GM19452 (cell line): ENCODE data around the gene TRABD2B.

Experiments
- ATAC-seq: cut with Tn5 transposase; IDR thresholded peaks from one replicate; pipeline ENCODE4 v1.9.1; 2021; ENCODE audit not compliant: unreplicated experiment

Gene TRABD2B

DNA sequence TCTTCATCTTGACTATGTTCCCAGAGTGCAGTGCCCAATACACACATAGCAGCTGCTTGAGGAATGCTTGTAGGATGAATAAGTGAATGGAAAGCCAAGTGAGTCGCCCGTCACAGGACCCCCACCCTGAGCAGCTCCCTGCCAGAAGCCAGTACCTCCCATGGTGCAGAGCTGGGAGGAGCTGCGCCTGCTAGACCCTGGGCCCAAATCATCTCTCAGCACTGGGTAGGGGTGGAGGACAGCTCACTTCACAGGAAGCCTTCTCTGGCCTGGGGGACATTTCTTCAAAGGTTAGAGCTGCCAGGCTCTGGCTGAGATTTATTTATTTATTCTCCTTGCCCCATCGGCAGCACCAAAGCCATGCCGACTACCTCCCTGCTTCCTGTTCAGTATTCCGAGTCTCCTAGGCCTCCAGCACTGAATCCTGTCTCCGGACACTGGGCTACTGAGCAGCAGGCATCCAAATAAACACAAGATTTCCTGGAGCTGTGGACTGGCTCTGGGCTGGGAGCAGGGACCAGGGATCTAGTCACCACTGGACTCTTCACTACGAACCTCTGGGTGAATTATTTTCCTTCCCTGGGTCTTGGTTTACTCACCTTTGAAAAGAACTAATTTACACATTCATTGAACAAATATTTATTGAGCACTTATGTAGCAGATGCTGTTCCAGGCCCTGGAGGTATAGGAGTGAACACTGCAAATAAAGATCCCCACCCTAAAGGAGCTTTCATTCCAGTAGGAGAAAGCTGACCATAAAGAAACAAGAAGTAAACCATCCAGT, 187.7 kb downstream of the TRABD2B start:
- no peak for ATAC-seq

DNA sequence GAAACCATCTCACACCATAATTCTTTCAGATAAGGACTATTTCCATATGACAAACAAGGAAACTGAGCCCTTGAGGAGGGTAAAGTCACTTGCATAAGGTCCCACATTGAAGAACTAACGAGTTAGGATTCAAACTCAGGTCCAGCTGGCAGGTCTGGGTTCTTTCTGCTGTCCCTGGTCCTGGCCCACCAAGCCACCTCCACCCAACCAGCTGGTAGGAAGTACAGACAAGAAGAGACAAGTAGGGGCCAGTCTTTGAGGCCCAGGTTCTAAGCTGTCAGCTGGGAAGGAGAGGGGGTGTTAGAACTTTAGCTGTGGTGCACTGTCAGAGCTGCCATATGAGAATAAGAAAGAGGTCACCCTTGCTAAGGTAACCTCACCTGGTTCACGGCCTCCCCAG, 188.6 kb downstream of the TRABD2B start:
- ATAC-seq, result no peak

DNA sequence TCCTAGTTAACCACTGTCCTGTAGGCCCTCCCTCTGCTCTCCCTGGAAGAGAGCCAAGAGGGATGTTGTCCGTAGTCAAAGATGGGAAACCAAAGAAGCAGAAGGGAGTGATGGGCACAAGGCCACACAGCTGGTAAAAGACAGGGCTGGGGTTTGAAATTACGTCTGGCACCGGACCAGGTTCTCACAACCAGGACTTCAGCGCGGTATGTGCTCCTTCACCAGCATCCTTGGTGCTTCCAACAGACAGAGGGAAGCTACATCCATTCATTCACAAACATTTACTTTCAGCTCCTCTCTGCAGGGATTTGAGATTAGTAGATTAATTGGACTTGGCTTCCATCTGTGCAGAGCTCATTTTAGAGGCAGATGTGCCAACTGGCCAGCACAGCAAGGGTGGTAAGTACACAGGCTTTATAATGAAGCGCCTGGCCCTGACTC, 191.2 kb downstream of the TRABD2B start:
- ATAC-seq, result no peak

DNA sequence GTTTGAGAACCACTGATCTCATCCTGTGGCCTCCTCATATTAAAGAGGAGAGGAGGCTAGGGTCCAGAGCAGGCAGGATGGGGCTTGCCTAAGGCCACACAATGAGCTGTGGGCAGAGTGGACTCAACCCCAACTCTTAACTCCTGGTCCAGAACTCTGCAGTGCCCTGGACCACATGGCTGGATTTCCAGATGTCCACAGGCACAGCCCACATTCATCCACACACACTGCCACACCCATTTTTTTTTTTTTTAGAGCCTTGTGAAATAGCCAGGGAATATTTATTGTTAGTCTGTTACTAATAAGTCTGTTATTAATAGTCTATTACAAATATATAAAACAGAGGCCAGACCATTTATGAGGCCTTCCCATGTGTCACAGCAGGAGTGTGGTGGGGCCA, 192.2 kb downstream of the TRABD2B start:
- no peak for ATAC-seq

DNA sequence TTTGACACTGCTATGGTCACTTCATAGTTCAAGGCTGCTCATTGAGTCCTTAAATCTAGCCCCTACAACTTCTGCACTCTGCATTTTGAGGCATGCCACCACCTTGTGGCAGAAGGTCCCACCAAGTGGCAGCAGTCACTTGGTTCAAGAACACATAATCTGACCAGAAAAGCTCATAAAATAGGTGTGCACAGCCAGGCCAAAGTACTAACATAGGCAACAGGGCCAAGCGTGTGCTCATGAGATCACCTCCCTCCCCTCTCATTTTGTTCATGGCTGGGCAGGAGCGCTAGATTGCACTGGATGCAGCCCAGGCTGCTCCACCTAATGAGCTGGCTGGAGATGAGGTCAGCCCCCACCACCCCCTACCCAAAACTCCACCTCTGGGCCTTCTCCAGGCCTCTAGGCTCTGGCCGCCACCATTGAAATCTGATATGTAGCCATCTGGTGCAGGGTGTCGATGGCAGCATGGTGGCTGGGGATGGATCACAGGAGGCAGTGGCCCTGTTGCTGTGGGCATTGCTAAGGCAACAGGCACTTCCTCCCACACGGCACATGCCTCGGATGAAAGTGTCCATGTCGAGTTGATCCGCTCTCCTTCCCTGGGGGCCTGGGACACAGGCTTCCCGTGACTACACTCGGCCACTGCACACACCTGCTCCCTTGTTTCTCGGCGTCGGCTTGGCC, 193.2 kb downstream of the TRABD2B start:
- no peak for ATAC-seq

DNA sequence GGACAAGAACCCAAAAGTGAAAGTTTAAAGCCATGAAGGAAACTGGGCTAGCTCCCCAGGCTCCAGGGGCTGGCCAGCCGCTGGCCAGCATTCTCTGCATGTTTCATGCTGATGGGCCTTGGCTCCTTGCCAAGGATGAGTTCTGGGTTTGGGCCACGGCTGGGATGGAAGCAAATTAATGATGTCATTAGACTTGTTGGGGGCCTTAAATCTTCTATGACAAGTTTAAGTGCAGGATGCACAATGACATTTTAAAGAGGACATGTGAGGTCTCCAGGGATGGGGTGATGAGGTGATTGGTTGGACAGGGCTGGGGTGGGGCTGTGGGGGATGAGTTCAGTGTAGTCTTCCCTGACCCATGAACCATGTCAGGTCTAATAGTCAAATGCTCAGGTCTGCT, 199.6 kb downstream of the TRABD2B start:
- no peak for ATAC-seq

DNA sequence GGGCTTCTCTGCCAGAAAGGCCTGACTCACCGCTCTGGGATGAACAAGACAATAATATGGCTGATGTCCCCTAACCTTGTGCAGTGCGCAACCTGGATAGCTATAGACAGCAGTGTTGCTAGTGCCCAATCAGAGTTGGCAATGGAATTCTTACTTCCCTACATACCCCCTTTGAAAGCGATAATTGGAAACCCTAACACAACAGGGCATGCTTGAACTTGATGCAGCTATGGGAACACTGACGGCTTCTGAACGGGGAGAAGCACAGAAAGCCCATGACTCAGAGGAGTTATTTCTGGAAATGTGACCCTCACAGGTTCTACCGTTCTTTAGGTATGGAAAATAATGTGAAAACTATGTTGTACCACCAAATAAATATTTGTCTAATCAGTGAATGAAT, 200.6 kb downstream of the TRABD2B start:
- ATAC-seq, result no peak

DNA sequence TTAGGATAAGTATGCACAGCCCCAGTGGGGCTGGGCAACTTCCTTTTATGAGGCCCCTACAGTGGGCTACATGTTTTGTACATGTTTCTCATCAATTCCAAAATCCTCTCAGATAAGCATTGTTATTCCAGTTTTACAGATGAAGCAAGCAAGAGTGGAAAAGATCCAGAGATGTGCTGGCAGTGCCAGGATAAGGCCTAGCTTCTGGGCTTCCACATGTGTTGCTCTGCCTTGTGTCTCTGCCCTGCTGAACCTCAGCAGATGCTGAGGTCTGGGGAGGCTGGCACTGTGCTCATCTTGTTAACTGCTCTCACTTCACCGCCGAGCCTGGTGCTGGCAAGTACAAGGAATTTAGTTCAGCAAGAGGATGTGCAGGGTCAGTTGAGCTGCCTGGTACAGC, 202.1 kb downstream of the TRABD2B start:
- ATAC-seq, result no peak

DNA sequence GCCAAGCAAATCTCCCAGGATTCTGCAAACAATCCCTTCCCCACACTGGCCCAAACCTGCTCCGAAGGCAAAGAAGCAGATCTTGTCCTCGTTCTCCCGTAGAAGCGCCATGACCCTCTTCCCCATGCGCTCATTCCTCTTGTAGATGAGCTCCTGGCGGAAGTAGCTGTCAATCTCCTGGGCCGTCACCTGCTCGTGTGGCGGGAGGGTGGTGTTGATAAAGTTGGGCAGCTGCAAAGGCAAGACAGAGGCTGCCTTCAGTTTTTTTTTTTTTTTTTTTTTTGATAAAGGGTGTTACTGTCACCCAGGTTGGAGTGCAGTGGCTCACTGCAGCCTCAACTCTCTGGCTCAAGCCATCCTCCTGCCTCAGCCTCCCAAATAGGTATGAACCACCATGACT, 202.7 kb downstream of the TRABD2B start:
- ATAC-seq, result no peak

DNA sequence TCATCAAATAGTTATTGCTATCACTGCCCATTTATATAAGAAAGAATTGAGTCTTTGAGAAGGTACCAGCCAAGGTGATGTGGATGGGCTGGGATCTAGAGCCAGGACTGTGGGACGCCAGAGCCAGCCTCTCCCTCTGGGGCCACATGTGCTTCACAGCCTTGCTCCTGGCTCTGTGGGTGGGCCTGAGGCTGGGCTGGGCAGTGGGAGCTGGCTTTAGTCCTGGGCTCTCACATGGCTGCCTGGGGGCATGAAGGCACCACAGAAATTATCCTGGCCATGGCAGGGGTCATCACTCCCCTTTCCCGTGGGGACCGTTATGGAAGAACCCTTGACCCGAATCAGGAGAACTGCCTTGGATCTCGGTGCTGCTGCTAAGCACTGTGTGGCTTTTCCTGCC, 203.1 kb downstream of the TRABD2B start:
- ATAC-seq, result no peak

DNA sequence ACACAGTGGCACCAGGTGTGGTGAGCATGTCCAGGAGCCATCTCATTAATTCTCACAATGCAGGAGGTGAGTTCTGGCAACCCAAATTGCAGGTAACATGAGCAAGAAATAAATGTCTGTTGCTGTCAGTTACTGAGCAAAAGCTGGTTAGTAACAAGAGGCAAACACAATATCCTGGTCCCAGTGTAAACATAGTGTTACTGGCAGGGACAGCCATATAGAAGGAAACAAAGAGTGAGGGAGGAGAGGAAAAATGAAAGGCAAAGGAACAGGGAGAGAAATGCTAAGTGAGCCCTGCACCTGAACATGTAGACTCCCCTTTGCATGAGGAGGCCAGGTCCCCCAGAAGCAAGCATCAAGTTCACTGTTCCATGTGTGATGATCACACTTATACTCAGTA, 203.6 kb downstream of the TRABD2B start:
- ATAC-seq, result no peak

DNA sequence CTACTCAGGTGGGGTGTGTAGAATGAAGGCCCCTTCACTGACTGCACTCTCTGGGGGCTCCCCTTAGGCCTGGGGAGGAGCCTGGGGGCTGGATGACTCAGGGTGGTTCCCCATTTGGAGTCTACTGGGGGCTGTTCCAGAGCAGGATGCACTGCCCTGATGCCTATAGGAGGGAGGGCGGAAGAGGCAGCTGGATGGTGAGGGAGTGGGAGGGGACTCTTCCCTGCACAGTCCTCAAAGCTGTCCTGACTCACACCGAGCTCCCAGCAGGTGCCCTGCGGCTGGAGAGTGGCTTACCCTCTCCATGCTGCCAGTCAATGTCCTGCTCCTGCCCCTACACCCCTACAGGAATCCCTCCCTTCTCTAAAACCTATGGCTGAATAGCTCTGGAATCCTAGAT, 204.4 kb downstream of the TRABD2B start:
- ATAC-seq, result no peak

DNA sequence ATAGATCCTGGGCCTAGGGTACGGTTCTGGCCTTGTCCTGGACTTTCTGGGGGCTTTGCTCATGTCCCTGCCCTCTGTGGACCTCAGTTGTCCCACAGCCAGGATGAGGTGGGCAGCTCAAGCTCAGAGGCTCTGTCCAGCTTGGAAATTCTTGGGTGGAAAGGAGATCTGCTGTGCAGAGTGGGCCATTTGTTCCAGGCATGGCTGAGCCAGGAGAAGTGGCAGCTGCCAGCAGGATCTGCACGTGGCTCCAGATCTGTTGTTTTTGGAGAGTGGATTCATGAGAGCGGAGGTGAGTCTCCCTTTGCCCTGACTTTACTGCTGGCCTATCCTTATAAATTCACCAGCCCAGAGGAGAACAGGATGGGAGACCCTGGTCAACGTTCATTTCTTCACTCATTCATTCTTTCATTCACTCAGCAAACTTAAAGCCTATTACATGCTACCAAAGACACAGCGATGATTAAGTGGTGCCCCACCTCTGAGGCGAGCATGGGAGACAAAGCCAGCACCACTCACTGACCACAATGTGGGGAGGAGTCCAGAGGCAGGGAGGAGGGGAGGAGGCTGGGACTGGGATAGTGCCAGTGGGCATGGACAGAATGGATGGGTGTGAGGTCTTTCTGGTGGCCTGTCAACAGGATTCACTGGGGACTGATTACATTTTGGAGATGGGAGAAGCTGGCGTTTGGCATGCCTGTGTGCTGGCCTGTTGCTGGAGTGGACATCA, 205.1 kb downstream of the TRABD2B start:
- no peak for ATAC-seq

DNA sequence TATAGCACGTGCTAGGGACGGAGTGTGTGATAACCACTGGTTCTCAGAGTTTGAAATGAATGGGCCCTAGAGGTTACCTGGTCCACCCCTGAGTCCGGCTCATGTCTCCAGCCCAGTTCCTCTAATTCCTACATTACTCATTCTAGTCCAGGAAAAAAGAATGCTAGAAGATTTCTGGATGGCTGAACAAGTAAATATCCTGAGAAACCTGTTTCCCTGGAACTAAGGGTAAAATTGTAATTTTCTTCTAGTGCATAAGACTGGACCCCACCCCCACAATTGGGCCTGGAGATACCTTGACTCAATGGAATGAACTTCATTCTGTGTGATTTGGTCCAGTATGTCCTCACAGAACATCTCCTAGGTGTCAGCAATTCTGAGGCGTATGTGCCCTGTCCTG, 208.4 kb downstream of the TRABD2B start:
- ATAC-seq, result no peak

DNA sequence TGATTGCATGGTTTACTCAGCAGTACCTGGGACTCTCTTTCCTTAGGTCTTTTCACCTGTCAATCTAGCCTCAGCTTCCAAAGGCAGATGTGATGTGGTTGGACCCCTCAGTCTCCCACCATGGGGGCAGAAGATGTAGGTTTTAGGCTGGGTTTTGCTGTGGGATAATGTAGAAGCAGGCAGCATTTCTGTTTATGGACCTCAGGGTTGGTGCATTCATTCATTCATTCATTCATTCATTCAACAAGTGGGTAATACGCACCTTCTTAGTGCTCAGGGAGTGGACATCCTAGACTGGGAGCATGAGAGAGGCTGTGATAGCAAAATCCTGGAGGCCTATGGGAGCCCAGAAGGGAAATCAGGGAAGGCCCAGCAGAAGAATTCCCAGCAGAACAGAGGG, 209.6 kb downstream of the TRABD2B start:
- no peak for ATAC-seq

DNA sequence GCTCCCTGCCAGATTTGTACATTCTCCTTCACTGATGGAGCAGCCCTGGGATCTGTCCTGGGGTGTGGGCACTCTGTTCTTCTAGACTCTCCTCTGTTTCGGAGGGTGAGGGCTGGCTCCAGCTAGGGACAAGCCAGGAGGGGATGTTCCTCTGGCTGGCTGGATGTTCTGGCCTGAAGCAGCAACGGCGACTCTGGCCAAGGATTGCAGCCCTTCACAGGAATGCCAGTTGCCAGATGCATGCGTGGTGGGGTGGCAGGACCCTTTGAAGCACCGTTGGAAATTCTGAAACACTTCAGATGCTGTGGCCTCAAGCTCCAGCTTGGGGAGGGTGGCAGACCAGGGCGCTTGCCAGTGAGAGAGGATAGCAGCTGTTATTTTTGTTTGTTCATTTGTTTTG, 210.9 kb downstream of the TRABD2B start:
- ATAC-seq, result no peak

DNA sequence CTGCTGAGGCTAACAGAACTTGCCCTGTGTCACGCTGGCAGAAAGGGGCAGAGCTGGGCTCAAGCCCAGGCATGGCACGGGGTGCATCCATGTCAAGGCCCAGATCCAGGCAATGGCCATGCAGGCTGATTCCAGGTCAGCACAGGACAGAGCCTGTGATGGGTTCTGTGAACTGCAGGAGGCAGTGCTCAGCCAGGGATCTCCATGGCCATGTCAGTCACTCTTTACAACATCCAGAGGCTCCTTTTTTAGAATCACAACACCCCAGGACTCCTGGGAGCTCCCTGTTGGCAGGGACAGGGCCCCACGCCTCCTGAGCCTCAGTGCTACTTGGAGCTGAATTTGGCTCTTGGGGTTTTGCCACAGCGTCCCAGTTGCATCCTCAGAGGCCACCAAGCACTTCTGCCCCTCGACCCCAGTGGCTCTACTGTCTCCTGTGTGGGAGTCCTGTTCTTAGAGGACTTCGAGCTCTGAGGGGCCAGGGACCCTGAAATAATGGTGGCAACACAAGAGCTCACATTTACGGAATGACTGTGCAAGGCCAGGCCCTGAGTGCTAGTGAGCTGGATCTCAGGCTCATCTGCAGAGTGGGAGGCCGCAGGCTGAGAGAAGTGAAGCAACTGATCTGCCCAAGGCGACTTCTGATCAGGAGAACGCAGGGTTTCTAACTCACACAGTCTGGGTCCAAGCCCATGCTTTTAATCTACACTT, 211.5 kb downstream of the TRABD2B start:
- no peak for ATAC-seq

DNA sequence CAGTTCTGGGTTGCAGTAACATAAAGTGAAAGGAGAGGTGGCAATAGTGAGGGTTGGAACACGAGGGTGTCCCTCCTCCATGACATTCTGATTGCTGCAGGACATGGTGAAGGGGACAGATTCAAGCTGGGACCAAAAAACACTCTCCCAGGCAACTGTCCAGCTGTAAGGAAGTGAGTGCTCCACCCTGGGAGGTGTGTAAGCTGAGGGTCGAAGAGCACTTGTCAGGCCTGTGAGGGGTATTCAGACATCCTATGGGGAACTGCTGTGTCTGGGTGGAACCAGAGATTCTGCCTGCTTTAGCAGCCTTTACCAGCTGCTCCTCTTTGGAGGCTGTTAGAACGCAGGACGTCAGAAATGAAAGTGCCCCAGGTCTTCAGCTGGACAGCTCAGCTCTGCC, 212.1 kb downstream of the TRABD2B start:
- ATAC-seq, result no peak

DNA sequence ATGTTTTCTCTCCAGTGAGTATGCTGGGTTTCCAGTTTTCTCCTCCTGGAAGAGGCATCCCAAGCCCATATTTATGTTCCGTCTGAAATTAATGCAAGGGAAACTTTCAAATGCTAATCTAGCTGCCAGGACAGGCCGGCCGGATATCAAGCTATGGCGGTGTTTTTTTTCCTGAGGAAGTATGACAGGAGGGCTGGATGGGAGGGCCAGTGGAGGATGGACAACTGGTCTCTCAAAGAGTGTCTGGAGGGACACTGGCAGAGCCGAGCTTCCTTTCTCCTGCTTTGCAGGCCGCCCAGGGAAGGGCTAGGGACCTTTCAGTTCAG, 212.7 kb downstream of the TRABD2B start:
- ATAC-seq, result no peak

DNA sequence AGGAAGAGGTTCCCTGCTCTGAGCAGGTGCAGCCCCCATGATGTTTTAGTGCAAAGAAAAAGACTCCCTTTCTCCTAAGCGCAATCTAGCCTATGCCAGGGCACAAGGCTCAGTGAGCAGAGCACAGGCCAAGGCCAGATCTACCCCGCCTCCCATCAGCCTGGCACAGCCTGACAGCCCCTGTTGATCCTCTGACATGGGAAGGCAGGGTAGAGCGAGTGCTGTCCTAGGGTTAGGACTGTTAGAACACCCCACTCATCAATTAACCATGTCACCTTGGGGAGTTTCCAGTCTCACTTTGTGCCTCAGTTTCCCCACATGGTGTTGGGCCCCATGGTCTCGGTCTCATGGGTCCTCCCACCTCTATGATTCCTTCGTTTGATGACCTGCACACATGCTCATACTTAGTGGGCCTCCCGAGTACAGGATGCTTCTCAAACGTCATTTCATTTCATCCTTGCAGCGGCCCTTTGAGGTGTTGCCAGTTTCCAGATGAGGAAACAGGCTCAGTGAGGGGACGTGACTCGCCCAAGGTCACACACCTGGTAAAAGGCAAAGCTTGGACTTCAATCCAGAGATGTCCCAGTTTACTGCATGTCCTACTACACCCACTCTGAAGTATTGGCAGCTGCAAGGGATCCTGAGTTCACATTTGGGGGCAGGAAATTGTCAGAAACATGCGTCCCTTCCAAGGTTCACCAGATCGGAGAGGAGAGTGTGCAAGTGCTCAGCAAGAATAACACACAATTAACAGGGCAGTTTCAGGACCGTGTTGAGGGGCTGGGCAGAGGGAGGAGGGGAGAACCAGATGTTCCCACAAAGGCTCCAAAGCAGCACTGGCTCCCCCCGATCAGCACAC, 213.3 kb downstream of the TRABD2B start:
- no peak for ATAC-seq
